Measurements from ENCODE around the gene TCHHL1.

GRCh38 chr1:152067929-152068328 is 20.9 kb downstream of the TCHHL1 start:
- TF ChIP-seq MED13 (CRISPR knock-in tag; IDR thresholded peaks at IDR 0.05) = no peak
- TF ChIP-seq ZNF724P (CRISPR knock-in tag; IDR thresholded peaks at IDR 0.05; ENCODE audit: borderline replicate concordance) = no peak
- no peak for TF ChIP-seq U2AF1 (optimal IDR thresholded peaks at IDR 0.05; ENCODE audit: low read depth, low read length)
- TF ChIP-seq ZNF121 (CRISPR knock-in tag; IDR thresholded peaks at IDR 0.05) = no peak
- no peak for TF ChIP-seq ZNF691 (CRISPR knock-in tag; IDR thresholded peaks at IDR 0.05; ENCODE audit: borderline replicate concordance, low read depth)
- TF ChIP-seq ZNF674 (CRISPR knock-in tag; IDR thresholded peaks at IDR 0.05; ENCODE audit: low read depth) = no peak
- no peak for TF ChIP-seq JUND (CRISPR knock-in tag; IDR thresholded peaks at IDR 0.05)
- no peak for TF ChIP-seq MAZ (IDR thresholded peaks at IDR 0.05; ENCODE audit: borderline replicate concordance, low read depth, low read length)
- TF ChIP-seq MAZ (CRISPR knock-in tag; IDR thresholded peaks at IDR 0.05; ENCODE audit: low read depth) = no peak
- no peak for TF ChIP-seq JUN (CRISPR knock-in tag; IDR thresholded peaks at IDR 0.05)
- TF ChIP-seq, protein P1, sequence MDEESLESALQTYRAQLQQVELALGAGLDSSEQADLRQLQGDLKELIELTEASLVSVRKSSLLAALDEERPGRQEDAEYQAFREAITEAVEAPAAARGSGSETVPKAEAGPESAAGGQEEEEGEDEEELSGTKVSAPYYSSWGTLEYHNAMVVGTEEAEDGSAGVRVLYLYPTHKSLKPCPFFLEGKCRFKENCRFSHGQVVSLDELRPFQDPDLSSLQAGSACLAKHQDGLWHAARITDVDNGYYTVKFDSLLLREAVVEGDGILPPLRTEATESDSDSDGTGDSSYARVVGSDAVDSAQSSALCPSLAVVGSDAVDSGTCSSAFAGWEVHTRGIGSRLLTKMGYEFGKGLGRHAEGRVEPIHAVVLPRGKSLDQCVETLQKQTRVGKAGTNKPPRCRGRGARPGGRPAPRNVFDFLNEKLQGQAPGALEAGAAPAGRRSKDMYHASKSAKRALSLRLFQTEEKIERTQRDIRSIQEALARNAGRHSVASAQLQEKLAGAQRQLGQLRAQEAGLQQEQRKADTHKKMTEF (CRISPR knock-in tag; IDR thresholded peaks at IDR 0.05) = no peak
- no peak for TF ChIP-seq GTF2F1 (IDR thresholded peaks at IDR 0.05; ENCODE audit: low read length)
- TF ChIP-seq, protein P2, sequence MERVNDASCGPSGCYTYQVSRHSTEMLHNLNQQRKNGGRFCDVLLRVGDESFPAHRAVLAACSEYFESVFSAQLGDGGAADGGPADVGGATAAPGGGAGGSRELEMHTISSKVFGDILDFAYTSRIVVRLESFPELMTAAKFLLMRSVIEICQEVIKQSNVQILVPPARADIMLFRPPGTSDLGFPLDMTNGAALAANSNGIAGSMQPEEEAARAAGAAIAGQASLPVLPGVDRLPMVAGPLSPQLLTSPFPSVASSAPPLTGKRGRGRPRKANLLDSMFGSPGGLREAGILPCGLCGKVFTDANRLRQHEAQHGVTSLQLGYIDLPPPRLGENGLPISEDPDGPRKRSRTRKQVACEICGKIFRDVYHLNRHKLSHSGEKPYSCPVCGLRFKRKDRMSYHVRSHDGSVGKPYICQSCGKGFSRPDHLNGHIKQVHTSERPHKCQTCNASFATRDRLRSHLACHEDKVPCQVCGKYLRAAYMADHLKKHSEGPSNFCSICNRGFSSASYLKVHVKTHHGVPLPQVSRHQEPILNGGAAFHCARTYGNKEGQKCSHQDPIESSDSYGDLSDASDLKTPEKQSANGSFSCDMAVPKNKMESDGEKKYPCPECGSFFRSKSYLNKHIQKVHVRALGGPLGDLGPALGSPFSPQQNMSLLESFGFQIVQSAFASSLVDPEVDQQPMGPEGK (CRISPR knock-in tag; IDR thresholded peaks at IDR 0.05) = no peak
- no peak for TF ChIP-seq MTERF4 (CRISPR knock-in tag; IDR thresholded peaks at IDR 0.05)

Data from HepG2 (cell line).